ENCODE results near the gene CER1. TPM values are rescaled to one million over a fixed set of nuclear protein-coding genes. Genes with fewer than 3 reads are reported as not detected.
"Not testable (repeated sequence)": the region's sequence is repeated elsewhere in the genome, so short reads cannot be mapped to it uniquely, and the experiment has no call there.

CER1 gene
- total and polyA plus RNA-seq, 5 experiments from 2014 or later = not detected

GRCh38 chr9:14706530-14707140 lies 15.9 kb downstream of the CER1 start:
- H3K27me3 Mint-ChIP-seq = peaks cover 13 to 63% (median 32%) of the 10 kb centered on the region in 5 donors
- peaks cover 12 to 69% (median 41%) of the 10 kb centered on the region in 9 donors for H3K9me3 Mint-ChIP-seq
- peaks cover 0 to 7% (median 0%) of the 10 kb centered on the region in 4 donors for H3K4me1 Mint-ChIP-seq
- DNase-seq = no peak
- H3K36me3 Mint-ChIP-seq = peaks cover 0 to 42% (median 14%) of the 10 kb centered on the region in 3 donors
- no peak overlapping the region for H3K27ac Mint-ChIP-seq
- no peak overlapping the region for H3K4me3 Mint-ChIP-seq
- POLR2A ChIA-PET = no interaction called here
- no peak for ATAC-seq

GRCh38 chr9:14705079-14705478 lies 17.5 kb downstream of the CER1 start:
- POLR2A ChIA-PET = no interaction called here

GRCh38 chr9:14704281-14704680 lies 18.3 kb downstream of the CER1 start:
- Mint-ChIP-seq H3K27ac (no peak overlapping the region), H3K4me3 (no peak overlapping the region), H3K36me3 (peaks cover 0 to 35% (median 14%) of the 10 kb centered on the region in 3 donors), H3K9me3 (peaks cover 12 to 59% (median 39%) of the 10 kb centered on the region in 9 donors), H3K4me1 (peaks cover 0 to 7% (median 0%) of the 10 kb centered on the region in 4 donors), H3K27me3 (peaks cover 13 to 46% (median 19%) of the 10 kb centered on the region in 5 donors)
- ATAC-seq = no peak
- DNase-seq = no peak
- POLR2A ChIA-PET = no interaction called here

More at GRCh38 chr9:14705079-14705478, 17.5 kb downstream of the CER1 start:
- DNase-seq (no peak), ATAC-seq (no peak)
- Mint-ChIP-seq H3K27me3 (peaks cover 13 to 52% (median 22%) of the 10 kb centered on the region in 5 donors), H3K36me3 (peaks cover 0 to 39% (median 14%) of the 10 kb centered on the region in 3 donors), H3K4me1 (peaks cover 0 to 7% (median 0%) of the 10 kb centered on the region in 4 donors), H3K27ac (no peak overlapping the region), H3K4me3 (no peak overlapping the region), H3K9me3 (peaks cover 12 to 65% (median 39%) of the 10 kb centered on the region in 9 donors)

- H3K27me3 Mint-ChIP-seq = peaks cover 5 to 30% (median 7%) of the 10 kb centered on the region in 5 donors
- ATAC-seq (no peak), DNase-seq (no peak)
- peaks cover 11 to 40% (median 28%) of the 10 kb centered on the region in 9 donors for H3K9me3 Mint-ChIP-seq
- H3K27ac Mint-ChIP-seq = no peak overlapping the region
- H3K4me3 Mint-ChIP-seq = no peak overlapping the region
- peaks cover 0 to 7% (median 0%) of the 10 kb centered on the region in 4 donors for H3K4me1 Mint-ChIP-seq
- POLR2A ChIA-PET = no interaction called here
- H3K36me3 Mint-ChIP-seq = peaks cover 0 to 29% (median 14%) of the 10 kb centered on the region in 3 donors
Observed at GRCh38 chr9:14702200-14702720, 20.3 kb downstream of the CER1 start.

GRCh38 chr9:14693251-14693861 lies 29.2 kb downstream of the CER1 start, which contains the start of gene ZDHHC21:
Gene ZDHHC21 (minus strand): TSS chr9:14693432. CDS start chr9:14674340, 19,092 bp downstream.
- Mint-ChIP-seq H3K27me3 (peaks cover 0 to 4% (median 0%) of the 10 kb centered on the region in 5 donors), H3K4me1 (peaks cover 14 to 42% (median 37%) of the 10 kb centered on the region in 4 donors), H3K36me3 (peaks cover 0 to 16% (median 8%) of the 10 kb centered on the region in 3 donors), H3K9me3 (no peaks in the 10 kb centered on the region), H3K27ac (peak within 1 kb of the TSS; percentile 82 to 95 (median 90)), H3K4me3 (peak within 1 kb of the TSS; percentile 92 to 99 (median 95))
- ATAC-seq (peak; percentile 72 to 84), DNase-seq (peak in 9 of 10 donors; percentile 15 to 68 (median 40))
- POLR2A ChIA-PET = interaction anchor here (0.9 kb wide), 1 partner anchor 18 kb away, joined by 3 read pairs; no protein-coding TSS in a partner anchor

GRCh38 chr9:14692470-14693250 lies 29.9 kb downstream of the CER1 start:
- peaks cover 14 to 47% (median 38%) of the 10 kb centered on the region in 4 donors for H3K4me1 Mint-ChIP-seq
- H3K4me3 Mint-ChIP-seq = peak overlapping the region; percentile 92 to 99 (median 95)
- ATAC-seq = peak; percentile 73 to 78

GRCh38 chr9:14690948-14691730 lies 31.4 kb downstream of the CER1 start:
- ATAC-seq = no peak
- H3K4me1 Mint-ChIP-seq = peaks cover 14 to 47% (median 38%) of the 10 kb centered on the region in 4 donors
- peaks cover 0 to 30% (median 25%) of the 10 kb centered on the region in 3 donors for H3K36me3 Mint-ChIP-seq
- H3K9me3 Mint-ChIP-seq = no peaks in the 10 kb centered on the region
- DNase-seq = no peak
- POLR2A ChIA-PET = no interaction called here
- H3K27me3 Mint-ChIP-seq = no peaks in the 10 kb centered on the region
- H3K4me3 Mint-ChIP-seq = peak overlapping the region in 6 of 10 donors; percentile 6 to 42 (median 32)
- peak overlapping the region in 2 of 10 donors; percentile 19 to 49 for H3K27ac Mint-ChIP-seq

More at GRCh38 chr9:14692470-14693250, 29.9 kb downstream of the CER1 start:
- Mint-ChIP-seq H3K27ac (peak overlapping the region; percentile 66 to 95 (median 82)), H3K27me3 (peaks cover 0 to 4% (median 0%) of the 10 kb centered on the region in 5 donors), H3K36me3 (peaks cover 0 to 20% (median 13%) of the 10 kb centered on the region in 3 donors), H3K9me3 (no peaks in the 10 kb centered on the region)
- POLR2A ChIA-PET = interaction anchor here (0.9 kb wide), 1 partner anchor 17 kb away, joined by 3 read pairs; no protein-coding TSS in a partner anchor
- peak in 7 of 10 donors; percentile 10 to 60 (median 27) for DNase-seq

GRCh38 chr9:14687042-14687719 lies 35.4 kb downstream of the CER1 start:
- ATAC-seq (no peak), DNase-seq (no peak)
- POLR2A ChIA-PET = no interaction called here
- Mint-ChIP-seq H3K4me3 (no peak overlapping the region), H3K27me3 (no peaks in the 10 kb centered on the region), H3K36me3 (peaks cover 0 to 52% (median 44%) of the 10 kb centered on the region in 3 donors), H3K9me3 (no peaks in the 10 kb centered on the region), H3K4me1 (peaks cover 9 to 37% (median 31%) of the 10 kb centered on the region in 4 donors), H3K27ac (peak overlapping the region in 1 of 10 donors; percentile 29)

GRCh38 chr9:14686168-14686567 lies 36.4 kb downstream of the CER1 start:
- Mint-ChIP-seq H3K27me3 (no peaks in the 10 kb centered on the region), H3K4me1 (peaks cover 10 to 28% (median 27%) of the 10 kb centered on the region in 4 donors), H3K27ac (no peak overlapping the region), H3K4me3 (no peak overlapping the region), H3K9me3 (peaks cover 0 to 2% (median 0%) of the 10 kb centered on the region in 9 donors), H3K36me3 (peaks cover 0 to 60% (median 50%) of the 10 kb centered on the region in 3 donors)
- ATAC-seq (no peak), DNase-seq (no peak)
- POLR2A ChIA-PET = no interaction called here

- H3K4me3 Mint-ChIP-seq, ATAC-seq, H3K27me3 Mint-ChIP-seq, POLR2A ChIA-PET, H3K9me3 Mint-ChIP-seq, DNase-seq: not testable (repeated sequence)
- Mint-ChIP-seq H3K27ac (peak overlapping the region in 1 of 10 donors; percentile 22), H3K36me3 (peaks cover 0 to 50% (median 43%) of the 10 kb centered on the region in 3 donors), H3K4me1 (peaks cover 2 to 15% (median 12%) of the 10 kb centered on the region in 4 donors)
Observed at GRCh38 chr9:14682616-14683015, 39.9 kb downstream of the CER1 start.

GRCh38 chr9:14678776-14679175 lies 43.8 kb downstream of the CER1 start:
- Mint-ChIP-seq H3K9me3 (peaks cover 0 to 2% (median 0%) of the 10 kb centered on the region in 9 donors), H3K36me3 (peaks cover 0 to 36% (median 28%) of the 10 kb centered on the region in 3 donors), H3K4me1 (peaks cover 5 to 15% (median 11%) of the 10 kb centered on the region in 4 donors), H3K27ac (no peak overlapping the region), H3K4me3 (no peak overlapping the region), H3K27me3 (no peaks in the 10 kb centered on the region)
- no peak for DNase-seq
- ATAC-seq = no peak
- POLR2A ChIA-PET = no interaction called here

All from naive thymus-derived CD8-positive, alpha-beta T cell (primary cell).